ENCODE data around the gene FAM53B.

DNA sequence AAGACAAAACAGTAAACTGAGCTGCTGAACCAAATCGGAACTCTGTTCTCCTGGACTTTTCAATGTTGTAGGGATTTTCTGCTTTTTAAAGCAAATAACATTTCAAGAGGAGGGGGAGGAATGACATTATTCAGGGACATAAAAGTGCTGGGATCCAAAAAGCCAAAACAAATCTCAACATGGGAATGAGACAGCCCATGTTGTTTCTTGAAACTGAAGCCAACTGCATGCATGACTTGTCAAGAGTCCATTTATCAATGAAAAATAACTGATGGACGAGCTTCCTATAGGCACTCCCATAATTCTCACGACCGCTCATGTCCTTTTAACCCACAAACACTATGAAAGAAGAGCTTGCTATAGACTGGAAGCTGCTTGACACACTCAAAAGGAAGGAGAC is 27.8 kb downstream of the FAM53B start:
- TF ChIP-seq POLR2A (IDR thresholded peaks at IDR 0.05; ENCODE audit: low read length) (no peak), GATA1 (IDR thresholded peaks at IDR 0.05; ENCODE audit: low read depth, low read length) (no peak)

Data from erythroblast (primary cell).